ENCODE results near the gene ACCSL. TPM values are rescaled to one million over a fixed set of nuclear protein-coding genes. Genes with fewer than 3 reads are reported as not detected.
A peak's percentile ranks its signal among the peaks of the same experiment; 100 is the strongest.

The ACCSL gene
- total RNA-seq, 1 donor from 2014 or later, result not detected

DNA sequence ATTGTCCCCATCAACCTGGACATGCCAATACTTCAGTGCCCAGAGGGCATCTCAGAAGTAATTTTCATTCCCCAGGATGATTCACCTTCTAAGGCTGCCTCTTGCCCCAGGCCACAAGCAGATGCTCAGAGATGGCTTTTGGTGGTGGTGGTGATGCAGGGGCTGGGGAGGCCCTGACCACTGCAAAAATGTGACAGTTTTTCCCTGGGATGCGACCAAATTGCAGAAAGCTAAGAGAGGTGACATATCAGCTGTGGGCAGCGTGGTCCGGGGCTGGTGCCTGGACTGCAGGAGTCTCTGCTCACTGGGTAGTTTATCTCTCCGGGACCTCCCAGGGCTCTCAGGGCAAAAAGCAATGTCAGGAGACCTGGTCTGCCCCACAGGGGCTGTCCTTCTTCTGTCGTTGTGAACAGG, 39.7 kb upstream of the ACCSL start:
- Mint-ChIP-seq H3K27ac (peak overlapping the region; percentile 34), H3K4me3 (no peak overlapping the region), H3K36me3 (no peaks in the 10 kb centered on the region), H3K27me3 (peaks cover 8% of the 10 kb centered on the region), H3K9me3 (no peaks in the 10 kb centered on the region), H3K4me1 (ENCODE audit: unreplicated experiment) (peaks cover 28% of the 10 kb centered on the region)
- peak; percentile 54 for DNase-seq (ENCODE audit: extremely low spot score, unreplicated experiment)
- TF ChIP-seq, protein P1, sequence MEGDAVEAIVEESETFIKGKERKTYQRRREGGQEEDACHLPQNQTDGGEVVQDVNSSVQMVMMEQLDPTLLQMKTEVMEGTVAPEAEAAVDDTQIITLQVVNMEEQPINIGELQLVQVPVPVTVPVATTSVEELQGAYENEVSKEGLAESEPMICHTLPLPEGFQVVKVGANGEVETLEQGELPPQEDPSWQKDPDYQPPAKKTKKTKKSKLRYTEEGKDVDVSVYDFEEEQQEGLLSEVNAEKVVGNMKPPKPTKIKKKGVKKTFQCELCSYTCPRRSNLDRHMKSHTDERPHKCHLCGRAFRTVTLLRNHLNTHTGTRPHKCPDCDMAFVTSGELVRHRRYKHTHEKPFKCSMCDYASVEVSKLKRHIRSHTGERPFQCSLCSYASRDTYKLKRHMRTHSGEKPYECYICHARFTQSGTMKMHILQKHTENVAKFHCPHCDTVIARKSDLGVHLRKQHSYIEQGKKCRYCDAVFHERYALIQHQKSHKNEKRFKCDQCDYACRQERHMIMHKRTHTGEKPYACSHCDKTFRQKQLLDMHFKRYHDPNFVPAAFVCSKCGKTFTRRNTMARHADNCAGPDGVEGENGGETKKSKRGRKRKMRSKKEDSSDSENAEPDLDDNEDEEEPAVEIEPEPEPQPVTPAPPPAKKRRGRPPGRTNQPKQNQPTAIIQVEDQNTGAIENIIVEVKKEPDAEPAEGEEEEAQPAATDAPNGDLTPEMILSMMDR (conservative IDR thresholded peaks at IDR 0.05), result no peak

- Mint-ChIP-seq H3K27ac (no peak overlapping the region), H3K27me3 (peaks cover 8% of the 10 kb centered on the region), H3K36me3 (no peaks in the 10 kb centered on the region), H3K9me3 (no peaks in the 10 kb centered on the region), H3K4me1 (ENCODE audit: unreplicated experiment) (peaks cover 28% of the 10 kb centered on the region), H3K4me3 (no peak overlapping the region)
- TF ChIP-seq, protein P1 (conservative IDR thresholded peaks at IDR 0.05), result no peak
- DNase-seq (ENCODE audit: extremely low spot score, unreplicated experiment), result peak; percentile 20
Measured at GRCh38 chr11:44008698-44009097, 39.1 kb upstream of the ACCSL start.

DNA sequence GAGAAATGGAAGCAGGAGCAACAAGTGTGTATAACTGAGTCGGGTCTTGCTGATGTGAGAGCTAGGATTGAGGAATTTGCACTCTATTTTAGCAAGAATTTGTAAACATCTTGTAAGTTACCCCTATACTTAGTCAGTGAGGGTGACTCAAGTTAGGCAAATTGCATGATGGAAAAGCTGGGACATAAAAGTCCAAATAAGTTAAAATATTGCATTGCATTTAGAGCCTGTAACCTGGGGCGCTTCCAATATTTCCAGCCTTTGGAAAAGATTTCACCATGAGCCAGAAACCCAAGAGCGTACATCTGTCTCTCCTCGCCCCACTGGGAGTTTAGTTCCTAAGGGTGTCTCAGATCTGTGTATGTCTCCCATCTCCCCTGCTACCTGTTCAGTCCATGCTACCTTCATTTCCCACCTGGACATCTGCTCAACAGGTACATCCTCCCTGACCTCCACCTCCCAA, 37.0 kb upstream of the ACCSL start:
- Mint-ChIP-seq H3K27ac (no peak overlapping the region), H3K4me3 (no peak overlapping the region), H3K36me3 (no peaks in the 10 kb centered on the region), H3K9me3 (no peaks in the 10 kb centered on the region), H3K27me3 (peaks cover 8% of the 10 kb centered on the region), H3K4me1 (ENCODE audit: unreplicated experiment) (peaks cover 11% of the 10 kb centered on the region)
- DNase-seq (ENCODE audit: extremely low spot score, unreplicated experiment), result peak; percentile 24
- TF ChIP-seq, protein P1 (conservative IDR thresholded peaks at IDR 0.05), result no peak

DNA sequence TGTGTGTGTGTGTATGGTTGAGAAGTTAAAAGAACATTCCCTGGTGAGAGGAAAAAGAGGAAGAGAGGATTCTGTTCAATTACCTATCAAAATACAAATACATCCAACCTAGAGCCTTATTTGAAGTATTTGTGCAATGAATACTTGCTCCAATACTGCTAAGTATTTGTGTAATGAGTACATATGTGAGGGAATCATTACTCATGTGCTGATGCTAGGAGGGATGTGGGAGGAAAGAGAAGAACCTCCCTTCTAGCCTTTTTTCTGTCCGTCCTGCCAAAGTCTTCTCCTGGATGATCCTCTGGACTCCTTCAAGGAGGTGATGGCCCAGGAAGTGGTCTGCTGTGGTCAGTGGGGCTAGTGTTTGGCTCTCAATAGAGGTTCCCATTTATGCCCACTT, 36.0 kb upstream of the ACCSL start:
- H3K4me3 Mint-ChIP-seq, result no peak overlapping the region
- TF ChIP-seq, protein P1 (conservative IDR thresholded peaks at IDR 0.05), result no peak
- no peak overlapping the region for H3K27ac Mint-ChIP-seq
- H3K36me3 Mint-ChIP-seq, result no peaks in the 10 kb centered on the region
- peaks cover 10% of the 10 kb centered on the region for H3K4me1 Mint-ChIP-seq (ENCODE audit: unreplicated experiment)
- peaks cover 8% of the 10 kb centered on the region for H3K27me3 Mint-ChIP-seq
- H3K9me3 Mint-ChIP-seq, result no peaks in the 10 kb centered on the region
- DNase-seq (ENCODE audit: extremely low spot score, unreplicated experiment), result peak; percentile 13

DNA sequence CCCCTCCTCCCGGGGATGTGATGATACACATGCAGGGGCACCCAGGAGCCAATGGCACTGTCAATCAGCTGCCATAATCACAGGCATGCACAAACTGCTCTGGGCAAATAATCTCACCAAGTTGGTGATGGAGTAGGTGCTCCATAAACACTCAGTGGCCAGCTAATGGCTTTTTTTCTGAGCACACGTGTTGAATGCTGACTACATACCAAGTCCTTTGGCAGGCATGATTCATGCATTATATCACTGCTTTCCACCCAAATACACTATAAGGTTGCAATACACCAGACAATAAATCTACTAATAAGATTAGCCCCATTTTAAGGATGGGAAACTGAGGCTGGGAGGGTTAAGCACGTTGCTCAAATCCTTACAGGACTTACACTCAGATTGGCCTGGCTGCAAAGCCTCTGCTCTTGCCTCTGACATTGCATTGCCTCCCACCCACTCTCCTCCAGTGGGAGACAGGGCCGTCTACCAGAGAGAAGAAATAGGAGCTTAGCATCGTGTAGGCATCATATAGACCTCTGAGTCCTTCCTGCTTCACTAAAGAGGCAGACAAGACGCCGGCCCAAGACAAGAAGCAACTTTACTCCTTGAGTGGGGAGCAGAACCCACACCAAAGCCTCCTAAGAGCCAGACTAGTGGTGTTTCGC, 32.7 kb upstream of the ACCSL start:
- H3K27me3 Mint-ChIP-seq, result peaks cover 29% of the 10 kb centered on the region
- peak; percentile 29 for DNase-seq (ENCODE audit: extremely low spot score, unreplicated experiment)
- H3K4me1 Mint-ChIP-seq (ENCODE audit: unreplicated experiment), result no peaks in the 10 kb centered on the region
- H3K4me3 Mint-ChIP-seq, result no peak overlapping the region
- H3K27ac Mint-ChIP-seq, result no peak overlapping the region
- no peaks in the 10 kb centered on the region for H3K9me3 Mint-ChIP-seq
- TF ChIP-seq, protein P1 (conservative IDR thresholded peaks at IDR 0.05), result no peak
- H3K36me3 Mint-ChIP-seq, result no peaks in the 10 kb centered on the region
